PFSK-1 (cell line): Measurements from ENCODE around the gene LGALS7.

Experiments used
- FOXP2 ChIP-seq: optimal IDR thresholded peaks from 2 replicates; pipeline ENCODE3; 2011; ENCODE audit warnings: borderline replicate concordance, control low read depth, inconsistent platforms; ENCODE audit not compliant: insufficient read depth; ENCODE audit errors: extremely low read length, extremely low read depth
- POLR2AphosphoS5 ChIP-seq: IDR thresholded peaks from 2 replicates; pipeline ENCODE4 v1.6.1; 2012; ENCODE audit warnings: low read depth, mild to moderate bottlenecking, control low read depth, low read length, moderate library complexity
- REST ChIP-seq, 2 experiments: IDR thresholded peaks; 2 replicates each; pipeline versions ENCODE4 v1.6.1 to v1.8.0; 2011 to 2012; ENCODE audit warnings: low read depth in 2 of 2, low read length in 2 of 2, control low read depth in 1 of 2, inconsistent platforms in 1 of 2, mild to moderate bottlenecking in 1 of 2, moderate library complexity in 1 of 2; ENCODE audit not compliant: insufficient read depth in 1 of 2
- SIN3A ChIP-seq: IDR thresholded peaks from 2 replicates; pipeline ENCODE4 v1.6.1; 2012; ENCODE audit warnings: mild to moderate bottlenecking, low read length, moderate library complexity, borderline replicate concordance; ENCODE audit not compliant: insufficient read depth
- TAF1 ChIP-seq: IDR thresholded peaks from 2 replicates; pipeline ENCODE4 v1.6.1; 2012; ENCODE audit warnings: low read length, control low read depth, borderline replicate concordance; ENCODE audit not compliant: insufficient read depth

LGALS7 gene

GRCh38 chr19:38745316-38745715 lies 28.0 kb downstream of the LGALS7 start:
- no peak for TF ChIP-seq SIN3A
- TF ChIP-seq REST (IDR thresholded peaks at IDR 0.05; ENCODE audit: insufficient read depth in 1 of 2, low read depth in 2 of 2, low read length in 2 of 2) = no peak
- TF ChIP-seq TAF1 = no peak
- no peak for TF ChIP-seq POLR2AphosphoS5
- no peak for TF ChIP-seq FOXP2

GRCh38 chr19:38744874-38745273 lies 28.4 kb downstream of the LGALS7 start:
- no peak for TF ChIP-seq FOXP2
- TF ChIP-seq POLR2AphosphoS5 = no peak
- no peak for TF ChIP-seq TAF1
- no peak for TF ChIP-seq SIN3A
- TF ChIP-seq REST (IDR thresholded peaks at IDR 0.05; ENCODE audit: insufficient read depth in 1 of 2, low read depth in 2 of 2, low read length in 2 of 2) = no peak

GRCh38 chr19:38744298-38744681 lies 29.0 kb downstream of the LGALS7 start, which contains the start of gene CAPN12:
Gene CAPN12, minus strand, starts transcription at chr19:38744474. Its CDS starts 309 bp downstream, at chr19:38744165.
- TF ChIP-seq REST (IDR thresholded peaks at IDR 0.05; ENCODE audit: insufficient read depth in 1 of 2, low read depth in 2 of 2, low read length in 2 of 2) (no peak), SIN3A (no peak), POLR2AphosphoS5 (no peak), FOXP2 (no peak), TAF1 (no peak)

DNA sequence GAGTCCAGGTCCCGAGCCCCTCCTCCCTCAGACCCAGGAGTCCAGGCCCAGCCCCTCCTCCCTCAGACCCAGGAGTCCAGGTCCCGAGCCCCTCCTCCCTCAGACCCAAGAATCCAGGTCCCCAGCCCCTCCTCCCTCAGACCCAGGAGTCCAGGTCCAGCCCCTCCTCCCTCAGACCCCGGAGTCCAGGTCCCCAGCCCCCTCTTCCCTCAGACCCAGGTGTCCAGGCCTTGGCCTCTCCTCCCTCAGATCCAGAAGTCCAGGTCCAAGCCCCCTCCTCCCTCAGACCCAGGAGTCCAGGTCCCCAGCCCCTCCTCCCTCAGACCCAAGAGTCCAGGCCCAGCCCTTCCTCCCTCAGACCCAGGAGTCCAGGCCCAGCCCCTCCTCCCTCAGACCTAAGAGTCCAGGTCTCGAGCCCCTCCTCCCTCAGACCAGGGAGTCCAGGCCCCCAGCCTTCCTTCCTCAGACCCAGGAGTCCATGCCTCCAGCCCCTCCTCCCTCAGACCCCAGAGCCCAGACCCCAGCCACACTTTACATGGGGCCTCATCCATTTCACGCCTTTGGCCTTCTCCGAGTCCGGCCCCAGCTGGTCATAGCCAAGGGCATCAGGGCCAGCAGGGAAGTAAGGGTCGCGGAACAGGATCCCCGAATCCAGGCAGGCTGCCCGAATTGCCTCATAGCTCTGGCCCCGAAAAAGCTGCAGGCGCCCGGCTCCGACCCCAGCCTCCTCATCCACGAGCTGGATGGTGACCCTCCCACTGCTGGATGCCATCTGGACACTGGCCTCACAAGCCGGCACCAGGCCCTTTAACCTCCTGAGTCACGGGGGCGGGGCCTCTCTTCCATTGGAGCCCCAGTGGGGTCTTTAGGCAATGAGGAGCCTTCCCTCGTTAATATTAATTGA lies 29.7 kb downstream of the LGALS7 start:
- TF ChIP-seq SIN3A = no peak
- TF ChIP-seq REST (IDR thresholded peaks at IDR 0.05; ENCODE audit: insufficient read depth in 1 of 2, low read depth in 2 of 2, low read length in 2 of 2) = no peak
- no peak for TF ChIP-seq POLR2AphosphoS5
- TF ChIP-seq TAF1 = no peak
- no peak for TF ChIP-seq FOXP2

GRCh38 chr19:38742906-38743305 lies 30.4 kb downstream of the LGALS7 start:
- no peak for TF ChIP-seq POLR2AphosphoS5
- no peak for TF ChIP-seq SIN3A
- no peak for TF ChIP-seq REST (IDR thresholded peaks at IDR 0.05; ENCODE audit: insufficient read depth in 1 of 2, low read depth in 2 of 2, low read length in 2 of 2)
- TF ChIP-seq FOXP2 = no peak
- TF ChIP-seq TAF1 = no peak
